ENCODE measurements around the gene SPATA31C1. TPM values are rescaled to one million over a fixed set of nuclear protein-coding genes. Genes with fewer than 3 reads are reported as not detected.
A peak's percentile ranks its signal among the peaks of the same experiment; 100 is the strongest.

The SPATA31C1 gene
- polyA plus RNA-seq, 3 donors, result not detected

DNA sequence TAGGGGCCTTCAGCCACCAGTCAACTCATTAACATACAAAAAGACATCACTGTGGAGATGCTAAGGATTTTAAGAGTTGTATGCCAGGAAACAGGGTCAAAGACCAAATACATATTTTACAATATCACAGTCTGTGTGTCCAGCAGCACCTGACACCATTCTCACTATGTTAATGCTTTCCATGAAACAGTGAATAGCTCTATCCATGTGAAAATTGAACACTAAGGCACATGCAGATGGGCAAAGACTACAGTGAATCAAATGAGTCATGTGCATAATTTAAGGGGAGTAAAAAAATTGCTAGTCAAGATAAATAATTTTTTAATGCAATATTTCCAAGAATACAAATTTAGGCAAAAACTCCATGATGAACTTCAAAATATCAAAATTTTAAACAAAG lies 42.7 kb upstream of the SPATA31C1 start:
- no peak overlapping the region for H3K4me3 Mint-ChIP-seq
- H3K27ac Mint-ChIP-seq, result no peak overlapping the region
- H3K9ac ChIP-seq (ENCODE audit: insufficient read depth, low read length, poor library complexity, severe bottlenecking), result no peak overlapping the region
- no peaks in the 10 kb centered on the region for H3K79me2 ChIP-seq (ENCODE audit: insufficient read depth, low read length)
- H3K36me3 Mint-ChIP-seq, result no peaks in the 10 kb centered on the region
- no peaks in the 10 kb centered on the region for H3K4me1 ChIP-seq (ENCODE audit: control insufficient read depth in 1 of 2, insufficient read depth in 2 of 2, low read length in 2 of 2)
- peaks cover 0 to 7% (median 0%) of the 10 kb centered on the region in 3 donors for H3K27me3 Mint-ChIP-seq (ENCODE audit: low read depth in 3 of 3)
- no peak overlapping the region for H3K4me3 ChIP-seq (replicated peaks in 1 of 3; ENCODE audit: low read depth in 2 of 3, low read length in 3 of 3)
- H3K36me3 ChIP-seq (replicated peaks in 1 of 2; ENCODE audit: control insufficient read depth in 1 of 2, insufficient read depth in 2 of 2, low read length in 2 of 2), result no peaks in the 10 kb centered on the region
- DNase-seq, result no peak
- H3K4me2 ChIP-seq (replicated peaks; ENCODE audit: extremely low read depth, low read length, poor library complexity, severe bottlenecking), result no peak overlapping the region
- intact Hi-C loops (cut with micrococcal nuclease), result no loop called here
- TF ChIP-seq, protein P1, sequence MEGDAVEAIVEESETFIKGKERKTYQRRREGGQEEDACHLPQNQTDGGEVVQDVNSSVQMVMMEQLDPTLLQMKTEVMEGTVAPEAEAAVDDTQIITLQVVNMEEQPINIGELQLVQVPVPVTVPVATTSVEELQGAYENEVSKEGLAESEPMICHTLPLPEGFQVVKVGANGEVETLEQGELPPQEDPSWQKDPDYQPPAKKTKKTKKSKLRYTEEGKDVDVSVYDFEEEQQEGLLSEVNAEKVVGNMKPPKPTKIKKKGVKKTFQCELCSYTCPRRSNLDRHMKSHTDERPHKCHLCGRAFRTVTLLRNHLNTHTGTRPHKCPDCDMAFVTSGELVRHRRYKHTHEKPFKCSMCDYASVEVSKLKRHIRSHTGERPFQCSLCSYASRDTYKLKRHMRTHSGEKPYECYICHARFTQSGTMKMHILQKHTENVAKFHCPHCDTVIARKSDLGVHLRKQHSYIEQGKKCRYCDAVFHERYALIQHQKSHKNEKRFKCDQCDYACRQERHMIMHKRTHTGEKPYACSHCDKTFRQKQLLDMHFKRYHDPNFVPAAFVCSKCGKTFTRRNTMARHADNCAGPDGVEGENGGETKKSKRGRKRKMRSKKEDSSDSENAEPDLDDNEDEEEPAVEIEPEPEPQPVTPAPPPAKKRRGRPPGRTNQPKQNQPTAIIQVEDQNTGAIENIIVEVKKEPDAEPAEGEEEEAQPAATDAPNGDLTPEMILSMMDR (IDR thresholded peaks at IDR 0.05), result no peak
- no peaks in the 10 kb centered on the region for H3K4me1 Mint-ChIP-seq
- no peaks in the 10 kb centered on the region for H3K27me3 ChIP-seq (ENCODE audit: control insufficient read depth in 2 of 2, insufficient read depth in 2 of 2, low read length in 2 of 2)
- H3K9me3 Mint-ChIP-seq, result peaks cover 0 to 11% (median 2%) of the 10 kb centered on the region in 7 donors
- H2AFZ ChIP-seq (ENCODE audit: insufficient read depth, low read depth, low read length, poor library complexity, severe bottlenecking), result no peak overlapping the region
- no peaks in the 10 kb centered on the region for H3K9me3 ChIP-seq (replicated peaks in 1 of 2; ENCODE audit: control insufficient read depth in 1 of 2, insufficient read depth in 1 of 2, low read length in 2 of 2)
- H4K20me1 ChIP-seq (ENCODE audit: insufficient read depth, low read length), result no peaks in the 10 kb centered on the region
- H3K27ac ChIP-seq (ENCODE audit: low read depth in 1 of 2, low read length in 2 of 2), result no peak overlapping the region

DNA sequence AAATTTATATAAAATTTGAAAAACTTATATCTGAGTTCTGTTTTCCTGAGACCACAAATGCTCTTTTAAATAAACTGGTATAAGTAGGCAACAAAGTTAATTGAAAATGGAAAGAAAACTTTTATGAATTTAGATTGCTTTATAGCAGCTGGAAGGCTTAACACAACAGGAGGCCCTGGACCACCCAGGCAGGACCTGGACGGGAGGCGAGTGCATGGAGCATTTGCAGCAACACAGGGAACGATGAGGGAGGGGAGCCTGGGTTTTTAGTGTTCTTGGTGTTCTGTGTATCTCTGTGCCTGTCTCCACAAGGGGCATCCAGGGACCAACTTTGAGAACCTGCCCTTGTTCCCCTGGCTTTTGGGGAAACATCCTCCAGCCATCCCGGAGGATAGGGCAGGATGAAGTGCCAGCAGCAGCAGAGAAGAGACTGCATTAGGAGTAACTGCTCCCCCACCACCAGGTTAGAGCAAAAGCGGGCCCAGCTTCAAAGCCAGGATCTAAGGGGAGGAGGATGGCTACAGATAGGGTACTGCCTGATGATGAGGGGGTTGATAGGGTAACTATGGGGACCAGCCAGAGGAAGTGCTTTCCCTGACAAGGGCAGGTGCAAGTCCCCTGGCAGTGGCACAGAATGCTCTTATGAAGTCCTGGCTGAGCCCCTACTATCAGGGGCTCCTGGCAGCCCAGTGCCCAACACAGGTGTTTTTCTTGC lies 41.8 kb upstream of the SPATA31C1 start:
- Mint-ChIP-seq H3K27ac (peak overlapping the region in 1 of 7 donors; percentile 68), H3K9me3 (peaks cover 0 to 11% (median 2%) of the 10 kb centered on the region in 7 donors), H3K36me3 (no peaks in the 10 kb centered on the region), H3K4me1 (no peaks in the 10 kb centered on the region), H3K4me3 (no peak overlapping the region), H3K27me3 (ENCODE audit: low read depth in 3 of 3) (peaks cover 0 to 7% (median 0%) of the 10 kb centered on the region in 3 donors)
- DNase-seq, result no peak
- TF ChIP-seq, protein P1 (IDR thresholded peaks at IDR 0.05), result no peak
- H3K36me3 ChIP-seq (replicated peaks in 1 of 2; ENCODE audit: control insufficient read depth in 1 of 2, insufficient read depth in 2 of 2, low read length in 2 of 2), result no peaks in the 10 kb centered on the region
- no peak overlapping the region for H2AFZ ChIP-seq (ENCODE audit: insufficient read depth, low read depth, low read length, poor library complexity, severe bottlenecking)
- H3K27ac ChIP-seq (ENCODE audit: low read depth in 1 of 2, low read length in 2 of 2), result no peak overlapping the region
- H3K4me1 ChIP-seq (ENCODE audit: control insufficient read depth in 1 of 2, insufficient read depth in 2 of 2, low read length in 2 of 2), result no peaks in the 10 kb centered on the region
- intact Hi-C loops (cut with micrococcal nuclease), result no loop called here
- no peaks in the 10 kb centered on the region for H3K27me3 ChIP-seq (ENCODE audit: control insufficient read depth in 2 of 2, insufficient read depth in 2 of 2, low read length in 2 of 2)
- no peak overlapping the region for H3K4me2 ChIP-seq (replicated peaks; ENCODE audit: extremely low read depth, low read length, poor library complexity, severe bottlenecking)
- no peak overlapping the region for H3K9ac ChIP-seq (ENCODE audit: insufficient read depth, low read length, poor library complexity, severe bottlenecking)
- no peaks in the 10 kb centered on the region for H3K79me2 ChIP-seq (ENCODE audit: insufficient read depth, low read length)
- H4K20me1 ChIP-seq (ENCODE audit: insufficient read depth, low read length), result no peaks in the 10 kb centered on the region
- 87% methylated on average over 3 of the region's 5 CpGs for WGBS (ENCODE audit: insufficient coverage)
- no peak overlapping the region for H3K4me3 ChIP-seq (replicated peaks in 1 of 3; ENCODE audit: low read depth in 2 of 3, low read length in 3 of 3)
- H3K9me3 ChIP-seq (replicated peaks in 1 of 2; ENCODE audit: control insufficient read depth in 1 of 2, insufficient read depth in 1 of 2, low read length in 2 of 2), result no peaks in the 10 kb centered on the region
